PFSK-1 (cell line): ENCODE results near the gene POGLUT2.

Experiments used
- FOXP2 ChIP-seq: optimal IDR thresholded peaks from 2 replicates; pipeline ENCODE3; 2011; ENCODE audit warnings: borderline replicate concordance, control low read depth, inconsistent platforms; ENCODE audit not compliant: insufficient read depth; ENCODE audit errors: extremely low read length, extremely low read depth
- POLR2AphosphoS5 ChIP-seq: IDR thresholded peaks from 2 replicates; pipeline ENCODE4 v1.6.1; 2012; ENCODE audit warnings: low read depth, mild to moderate bottlenecking, control low read depth, low read length, moderate library complexity
- REST ChIP-seq, 2 experiments: IDR thresholded peaks; 2 replicates each; pipeline versions ENCODE4 v1.6.1 to v1.8.0; 2011 to 2012; ENCODE audit warnings: low read depth in 2 of 2, low read length in 2 of 2, control low read depth in 1 of 2, inconsistent platforms in 1 of 2, mild to moderate bottlenecking in 1 of 2, moderate library complexity in 1 of 2; ENCODE audit not compliant: insufficient read depth in 1 of 2
- SIN3A ChIP-seq: IDR thresholded peaks from 2 replicates; pipeline ENCODE4 v1.6.1; 2012; ENCODE audit warnings: mild to moderate bottlenecking, low read length, moderate library complexity, borderline replicate concordance; ENCODE audit not compliant: insufficient read depth
- TAF1 ChIP-seq: IDR thresholded peaks from 2 replicates; pipeline ENCODE4 v1.6.1; 2012; ENCODE audit warnings: low read length, control low read depth, borderline replicate concordance; ENCODE audit not compliant: insufficient read depth

Gene POGLUT2

GRCh38 chr13:102816708-102817107, 17.9 kb upstream of the POGLUT2 start:
- TF ChIP-seq POLR2AphosphoS5 = no peak
- TF ChIP-seq TAF1 = no peak
- no peak for TF ChIP-seq SIN3A
- TF ChIP-seq REST (IDR thresholded peaks at IDR 0.05; ENCODE audit: insufficient read depth in 1 of 2, low read depth in 2 of 2, low read length in 2 of 2) = no peak
- no peak for TF ChIP-seq FOXP2

GRCh38 chr13:102815788-102816187, 17.0 kb upstream of the POGLUT2 start:
- TF ChIP-seq TAF1 = no peak
- no peak for TF ChIP-seq SIN3A
- no peak for TF ChIP-seq FOXP2
- no peak for TF ChIP-seq POLR2AphosphoS5
- no peak for TF ChIP-seq REST (IDR thresholded peaks at IDR 0.05; ENCODE audit: insufficient read depth in 1 of 2, low read depth in 2 of 2, low read length in 2 of 2)

GRCh38 chr13:102814793-102815192, 16.0 kb upstream of the POGLUT2 start:
- TF ChIP-seq FOXP2 (no peak), REST (IDR thresholded peaks at IDR 0.05; ENCODE audit: insufficient read depth in 1 of 2, low read depth in 2 of 2, low read length in 2 of 2) (no peak), POLR2AphosphoS5 (no peak), TAF1 (no peak), SIN3A (no peak)

GRCh38 chr13:102814025-102814607, 15.3 kb upstream of the POGLUT2 start:
- TF ChIP-seq TAF1 (no peak), FOXP2 (no peak), SIN3A (no peak), REST (IDR thresholded peaks at IDR 0.05; ENCODE audit: insufficient read depth in 1 of 2, low read depth in 2 of 2, low read length in 2 of 2) (no peak), POLR2AphosphoS5 (no peak)

- no peak for TF ChIP-seq FOXP2
- TF ChIP-seq REST (IDR thresholded peaks at IDR 0.05; ENCODE audit: insufficient read depth in 1 of 2, low read depth in 2 of 2, low read length in 2 of 2) = no peak
- no peak for TF ChIP-seq POLR2AphosphoS5
- no peak for TF ChIP-seq SIN3A
- no peak for TF ChIP-seq TAF1
These were observed 14.0 kb upstream of the POGLUT2 start for GRCh38 chr13:102812611-102813287.
